ENCODE data around the gene OIP5. TPM values are rescaled to one million over a fixed set of nuclear protein-coding genes. Genes with fewer than 3 reads are reported as not detected.
"Not testable (repeated sequence)": the region's sequence is repeated elsewhere in the genome, so short reads cannot be mapped to it uniquely, and the experiment has no call there.

The OIP5 gene
- total RNA-seq, 4 donors from 2014 or later = 1.1 to 2.9 TPM; not detected in 2

- in situ Hi-C loops (cut with MboI; ENCODE audit: low pct_ligation_motif_present in 1 of 4, low pct_unique_long_range_greater_than_20kb in 1 of 4, low sequenced_read_pairs in 3 of 4) = no loop called here
- no peaks in the 10 kb centered on the region for H3K9me3 ChIP-seq
- TF ChIP-seq POLR2A (IDR thresholded peaks at IDR 0.05) (no peak), CTCF (IDR thresholded peaks at IDR 0.05) (no peak), EP300 (IDR thresholded peaks at IDR 0.05; ENCODE audit: low read depth) (no peak), POLR2AphosphoS5 (IDR thresholded peaks at IDR 0.05) (no peak)
- no peaks in the 10 kb centered on the region for H3K27me3 ChIP-seq
- H3K4me3 ChIP-seq = no peak overlapping the region
- H3K4me1 ChIP-seq = no peaks in the 10 kb centered on the region
- H3K27ac ChIP-seq = no peak overlapping the region
- intact Hi-C loops (cut with DNase I; ENCODE audit: low total_unique reads) = no loop called here
- DNase-seq = no peak
- H3K36me3 ChIP-seq = peaks cover 0 to 40% (median 9%) of the 10 kb centered on the region in 4 donors
Observed at GRCh38 chr15:41276831-41277230, 55.6 kb downstream of the OIP5 start.

GRCh38 chr15:41269887-41270286, 62.5 kb downstream of the OIP5 start:
- no peak for TF ChIP-seq CTCF (IDR thresholded peaks at IDR 0.05)
- no peak for TF ChIP-seq POLR2AphosphoS5 (IDR thresholded peaks at IDR 0.05)
- TF ChIP-seq EP300 (IDR thresholded peaks at IDR 0.05; ENCODE audit: low read depth) = no peak
- no peak for TF ChIP-seq POLR2A (IDR thresholded peaks at IDR 0.05)
- H3K27me3 ChIP-seq = no peaks in the 10 kb centered on the region
- WGBS, 2 donors (ENCODE audit: low coverage in 1 of 2) = 94 to 95% methylated on average over 2 of the region's 2 CpGs
- H3K4me3 ChIP-seq = no peak overlapping the region
- in situ Hi-C loops (cut with MboI; ENCODE audit: low pct_ligation_motif_present in 1 of 4, low pct_unique_long_range_greater_than_20kb in 1 of 4, low sequenced_read_pairs in 3 of 4) = no loop called here
- no peaks in the 10 kb centered on the region for H3K9me3 ChIP-seq
- no peaks in the 10 kb centered on the region for H3K4me1 ChIP-seq
- intact Hi-C loops (cut with DNase I; ENCODE audit: low total_unique reads) = no loop called here
- H3K27ac ChIP-seq = no peak overlapping the region
- peaks cover 0 to 38% (median 12%) of the 10 kb centered on the region in 4 donors for H3K36me3 ChIP-seq
- DNase-seq = no peak

GRCh38 chr15:41263891-41264351, 68.5 kb downstream of the OIP5 start:
- H3K36me3 ChIP-seq = peaks cover 0 to 32% (median 16%) of the 10 kb centered on the region in 4 donors
- no peaks in the 10 kb centered on the region for H3K27me3 ChIP-seq
- intact Hi-C loops (cut with DNase I; ENCODE audit: low total_unique reads) = no loop called here
- in situ Hi-C loops (cut with MboI; ENCODE audit: low pct_ligation_motif_present in 1 of 4, low pct_unique_long_range_greater_than_20kb in 1 of 4, low sequenced_read_pairs in 3 of 4) = no loop called here
- DNase-seq = no peak
- H3K4me3 ChIP-seq = no peak overlapping the region
- H3K27ac ChIP-seq = no peak overlapping the region
- H3K4me1 ChIP-seq = peaks cover 0 to 16% (median 6%) of the 10 kb centered on the region in 4 donors
- TF ChIP-seq POLR2AphosphoS5 (IDR thresholded peaks at IDR 0.05) (no peak), CTCF (IDR thresholded peaks at IDR 0.05) (no peak), EP300 (IDR thresholded peaks at IDR 0.05; ENCODE audit: low read depth) (no peak), POLR2A (IDR thresholded peaks at IDR 0.05) (no peak)
- H3K9me3 ChIP-seq = no peaks in the 10 kb centered on the region
- 77 to 83% methylated on average over 5 to 6 of the region's 6 CpGs for WGBS, 2 donors (ENCODE audit: low coverage in 1 of 2)

GRCh38 chr15:41262571-41262970, 69.8 kb downstream of the OIP5 start:
- Histone ChIP-seq H3K4me1 (peaks cover 0 to 27% (median 14%) of the 10 kb centered on the region in 4 donors), H3K27ac (no peak overlapping the region), H3K9me3 (no peaks in the 10 kb centered on the region), H3K36me3 (peaks cover 0 to 32% (median 16%) of the 10 kb centered on the region in 4 donors), H3K4me3 (no peak overlapping the region), H3K27me3 (no peaks in the 10 kb centered on the region)
- 94 to 97% methylated on average over 7 to 8 of the region's 8 CpGs for WGBS, 2 donors (ENCODE audit: low coverage in 1 of 2)
- TF ChIP-seq POLR2AphosphoS5 (IDR thresholded peaks at IDR 0.05) (no peak), EP300 (IDR thresholded peaks at IDR 0.05; ENCODE audit: low read depth) (no peak), POLR2A (IDR thresholded peaks at IDR 0.05) (no peak), CTCF (IDR thresholded peaks at IDR 0.05) (no peak)
- intact Hi-C loops (cut with DNase I; ENCODE audit: low total_unique reads) = no loop called here
- in situ Hi-C loops (cut with MboI; ENCODE audit: low pct_ligation_motif_present in 1 of 4, low pct_unique_long_range_greater_than_20kb in 1 of 4, low sequenced_read_pairs in 3 of 4) = no loop called here
- no peak for DNase-seq

GRCh38 chr15:41260924-41261323, 71.5 kb downstream of the OIP5 start:
- H3K27ac ChIP-seq; H3K27me3 ChIP-seq; H3K4me3 ChIP-seq; intact Hi-C loops (cut with DNase I; ENCODE audit: low total_unique reads); H3K9me3 ChIP-seq; DNase-seq; in situ Hi-C loops (cut with MboI; ENCODE audit: low pct_ligation_motif_present in 1 of 4, low pct_unique_long_range_greater_than_20kb in 1 of 4, low sequenced_read_pairs in 3 of 4): not testable (repeated sequence)
- 99 to 100% methylated on average over 5 to 7 of the region's 7 CpGs for WGBS, 2 donors (ENCODE audit: low coverage in 1 of 2)
- H3K36me3 ChIP-seq = peaks cover 0 to 26% (median 11%) of the 10 kb centered on the region in 4 donors
- H3K4me1 ChIP-seq = peaks cover 0 to 32% (median 17%) of the 10 kb centered on the region in 4 donors
